ENCODE measurements around the gene KIAA0408. TPM values are rescaled to one million over a fixed set of nuclear protein-coding genes. Genes with fewer than 3 reads are reported as not detected.

The KIAA0408 gene
- total RNA-seq, 2 donors from 2014 or later, result 1.5 to 1.8 TPM

GRCh38 chr6:127481628-127482027 is 22.4 kb upstream of the KIAA0408 start:
- H3K4me3 ChIP-seq, result no peak overlapping the region
- no peak overlapping the region for H3K27ac ChIP-seq
- no peak for TF ChIP-seq CTCF (IDR thresholded peaks at IDR 0.05)
- no peaks in the 10 kb centered on the region for H3K36me3 ChIP-seq
- no peaks in the 10 kb centered on the region for H3K27me3 ChIP-seq
- DNase-seq (ENCODE audit: low spot score), result no peak
- no peaks in the 10 kb centered on the region for H3K4me1 ChIP-seq
- H3K9me3 ChIP-seq, result no peaks in the 10 kb centered on the region

GRCh38 chr6:127481111-127481510 is 21.9 kb upstream of the KIAA0408 start:
- Histone ChIP-seq H3K27me3 (no peaks in the 10 kb centered on the region), H3K36me3 (no peaks in the 10 kb centered on the region), H3K4me1 (no peaks in the 10 kb centered on the region), H3K4me3 (no peak overlapping the region), H3K27ac (no peak overlapping the region), H3K9me3 (no peaks in the 10 kb centered on the region)
- no peak for TF ChIP-seq CTCF (IDR thresholded peaks at IDR 0.05)
- DNase-seq (ENCODE audit: low spot score), result no peak

- H3K9me3 ChIP-seq, result no peaks in the 10 kb centered on the region
- no peak for DNase-seq (ENCODE audit: low spot score)
- no peak overlapping the region for H3K27ac ChIP-seq
- no peak for TF ChIP-seq CTCF (IDR thresholded peaks at IDR 0.05)
- H3K27me3 ChIP-seq, result no peaks in the 10 kb centered on the region
- no peaks in the 10 kb centered on the region for H3K36me3 ChIP-seq
- H3K4me3 ChIP-seq, result no peak overlapping the region
- no peaks in the 10 kb centered on the region for H3K4me1 ChIP-seq
These were observed 18.5 kb upstream of the KIAA0408 start for GRCh38 chr6:127477658-127478057.

- Histone ChIP-seq H3K36me3 (no peaks in the 10 kb centered on the region), H3K4me3 (no peak overlapping the region)
- DNase-seq (ENCODE audit: low spot score), result no peak
These were observed 16.6 kb upstream of the KIAA0408 start for GRCh38 chr6:127475823-127476176.

GRCh38 chr6:127475135-127475822 is 16.1 kb upstream of the KIAA0408 start:
- Histone ChIP-seq H3K4me1 (no peaks in the 10 kb centered on the region), H3K27me3 (no peaks in the 10 kb centered on the region), H3K36me3 (no peaks in the 10 kb centered on the region), H3K4me3 (no peak overlapping the region), H3K27ac (no peak overlapping the region), H3K9me3 (no peaks in the 10 kb centered on the region)
- DNase-seq (ENCODE audit: low spot score), result no peak
- no peak for TF ChIP-seq CTCF (IDR thresholded peaks at IDR 0.05)

More at GRCh38 chr6:127475823-127476176, 16.6 kb upstream of the KIAA0408 start:
- H3K4me1 ChIP-seq, result no peaks in the 10 kb centered on the region
- H3K27ac ChIP-seq, result no peak overlapping the region
- H3K9me3 ChIP-seq, result no peaks in the 10 kb centered on the region
- no peaks in the 10 kb centered on the region for H3K27me3 ChIP-seq
- no peak for TF ChIP-seq CTCF (IDR thresholded peaks at IDR 0.05)
